GM20000 (cell line): Measurements from ENCODE around the gene TPRA1.

ENCODE experiments used
- DNase-seq: peaks from one replicate; pipeline ENCODE4 v3.0.0; 2012; ENCODE audit warnings: low spot score
- CTCF ChIP-seq: IDR thresholded peaks from 2 replicates; pipeline ENCODE4 v1.5.1; 2012; ENCODE audit warnings: mild to moderate bottlenecking, control low read depth; ENCODE audit errors: extremely low read depth, missing control alignments

The TPRA1 gene

GRCh38 chr3:127615631-127616305, 25.2 kb upstream of the TPRA1 start:
- TF ChIP-seq CTCF, result no peak

DNA sequence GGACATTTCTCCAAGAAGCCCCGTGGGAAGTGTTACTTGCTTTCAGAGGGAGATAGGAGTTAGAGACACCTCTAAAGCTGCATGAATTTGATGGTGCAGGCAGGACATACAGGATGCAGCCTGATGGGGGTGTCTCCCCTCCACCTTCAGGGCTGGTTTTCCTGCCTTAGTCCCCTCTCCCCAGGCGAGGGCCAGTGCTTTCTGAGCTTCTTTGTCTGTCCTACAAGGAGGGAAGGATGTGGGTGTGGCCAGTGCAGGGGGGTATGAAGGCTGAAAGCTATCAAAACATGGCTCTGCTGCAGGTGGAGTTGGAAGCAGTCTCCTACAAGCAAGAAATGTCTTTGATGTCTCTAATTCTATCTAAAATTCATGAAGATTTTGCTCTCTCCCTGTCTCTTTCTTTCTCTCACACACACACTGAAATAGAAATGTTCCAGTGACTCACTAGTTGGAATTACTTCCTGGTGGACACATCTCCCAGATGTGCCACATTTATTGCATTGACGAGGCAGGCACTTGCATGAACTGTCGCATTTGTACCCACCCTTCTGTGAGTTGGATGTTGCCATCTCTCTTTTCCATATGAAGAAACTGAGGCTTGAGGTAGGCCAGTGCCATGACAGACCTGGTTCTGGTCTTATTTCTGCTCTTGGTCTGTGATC, 24.5 kb upstream of the TPRA1 start:
- TF ChIP-seq CTCF, result no peak
- DNase-seq, result no peak

More at GRCh38 chr3:127615631-127616305, 25.2 kb upstream of the TPRA1 start:
- DNase-seq, result no peak

DNA sequence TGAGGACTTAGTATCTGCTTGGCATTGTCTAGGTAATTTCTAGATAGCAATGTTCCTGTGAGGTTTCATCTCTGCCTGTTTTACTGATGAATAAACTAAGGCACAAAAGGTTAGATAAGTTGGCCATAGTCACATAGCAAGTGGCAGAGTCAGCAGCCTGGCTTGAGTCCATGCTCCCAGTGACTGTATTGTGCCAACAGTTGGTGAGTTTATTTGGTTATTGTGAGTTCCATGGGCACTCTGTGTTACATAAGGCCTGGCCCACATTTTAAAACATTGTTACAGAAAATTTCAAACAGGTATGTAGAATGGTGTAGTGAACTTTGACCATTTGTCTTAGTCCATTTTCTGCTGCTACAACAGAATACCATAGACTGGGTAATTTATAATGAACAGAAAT, 22.9 kb upstream of the TPRA1 start:
- no peak for DNase-seq

DNA sequence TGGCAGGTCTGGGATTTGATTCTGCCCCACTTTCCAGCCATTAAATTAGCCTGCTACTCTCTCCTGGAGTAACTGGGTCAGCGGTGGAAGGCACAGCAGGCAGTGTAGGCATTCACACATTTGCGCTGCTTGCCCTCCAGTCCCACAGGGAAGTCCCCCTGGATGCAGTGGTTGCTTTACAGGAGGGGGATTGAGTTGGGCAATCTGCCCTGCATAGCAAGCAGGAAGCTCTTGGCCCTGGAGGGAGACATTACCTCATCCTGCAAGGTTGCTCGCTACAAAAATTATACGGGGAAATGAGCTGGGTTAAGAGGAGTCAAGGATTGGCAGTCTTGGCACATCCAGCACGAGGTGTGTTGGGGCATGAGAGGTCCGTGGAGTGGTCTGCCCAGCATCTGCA, 22.4 kb upstream of the TPRA1 start:
- no peak for TF ChIP-seq CTCF
- no peak for DNase-seq

More for the DNA sequence above, 22.9 kb upstream of the TPRA1 start:
- TF ChIP-seq CTCF, result no peak

DNA sequence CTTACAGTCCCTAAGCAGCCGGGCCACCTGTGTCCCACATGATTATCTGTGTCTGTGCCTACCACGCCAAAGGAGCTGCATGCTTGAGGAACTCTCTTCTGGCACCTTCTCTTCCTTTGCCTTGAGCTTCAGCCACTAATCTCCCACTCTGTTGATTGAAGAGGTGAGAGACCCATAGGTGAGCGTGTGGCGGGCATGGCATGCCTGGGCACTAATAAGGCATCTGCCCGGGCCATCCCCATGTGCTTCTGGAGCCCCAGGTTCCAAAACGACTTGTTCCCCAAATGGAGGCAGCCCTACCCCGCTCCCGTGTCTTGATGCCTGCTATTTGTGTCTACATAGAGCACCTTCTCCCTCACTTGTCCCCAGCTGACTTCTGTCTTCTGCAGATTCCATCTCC, 20.7 kb upstream of the TPRA1 start:
- no peak for TF ChIP-seq CTCF
- DNase-seq, result no peak

GRCh38 chr3:127610105-127610504, 19.6 kb upstream of the TPRA1 start:
- no peak for TF ChIP-seq CTCF
- no peak for DNase-seq

- TF ChIP-seq CTCF, result no peak
- DNase-seq, result no peak
These were observed 17.8 kb upstream of the TPRA1 start for GRCh38 chr3:127608362-127608718.
